Neutrophil (primary cell): ENCODE measurements around the gene NSUN7.
A peak's percentile ranks its signal among the peaks of the same experiment; 100 is the strongest.
"Not testable (repeated sequence)": the region's sequence is repeated elsewhere in the genome, so short reads cannot be mapped to it uniquely, and the experiment has no call there.

Source experiments
- H3K27ac ChIP-seq: fragments of 200-600 bp; sonication (generic); 2 replicates; pipeline ENCODE4 v1.5.1; 2016; ENCODE audit warnings: mild to moderate bottlenecking, moderate library complexity
- H3K27me3 ChIP-seq: fragments of 200-600 bp; sonication (generic); 2 replicates; pipeline ENCODE4 v1.6.0; 2016; ENCODE audit warnings: mild to moderate bottlenecking
- H3K36me3 ChIP-seq: fragments of 200-600 bp; sonication (generic); 2 replicates; pipeline ENCODE4 v1.5.1; 2017
- H3K4me1 ChIP-seq, 2 experiments: fragments of 200-600 bp in 1 of 2; sonication (generic) in 1 of 2; 1 replicate in 1 of 2; 2 replicates in 1 of 2; pipeline versions ENCODE4 v1.5.1 to v1.6.1; 2013 to 2016; ENCODE audit warnings: low read depth in 1 of 2, low read length in 1 of 2, mild to moderate bottlenecking in 1 of 2, moderate library complexity in 1 of 2; ENCODE audit not compliant: control insufficient read depth in 1 of 2, insufficient read depth in 1 of 2
- H3K4me3 ChIP-seq, 2 experiments: fragments of 200-600 bp in 1 of 2; sonication (generic) in 1 of 2; 1 replicate in 1 of 2; 2 replicates in 1 of 2; pipeline ENCODE4 v1.5.1; 2013 to 2016; ENCODE audit warnings: low read depth in 1 of 2, low read length in 1 of 2, mild to moderate bottlenecking in 1 of 2, moderate library complexity in 1 of 2
- H3K9me3 ChIP-seq: fragments of 200-600 bp; sonication (generic); 2 replicates; pipeline ENCODE4 v1.5.1; 2016
- TF ChIP-seq, protein P1 (sequence below): fragments of 200-600 bp; sonication (generic); IDR thresholded peaks from 2 replicates; pipeline ENCODE4 v1.5.1; 2016; ENCODE audit warnings: antibody characterized with exemption

NSUN7 gene

DNA sequence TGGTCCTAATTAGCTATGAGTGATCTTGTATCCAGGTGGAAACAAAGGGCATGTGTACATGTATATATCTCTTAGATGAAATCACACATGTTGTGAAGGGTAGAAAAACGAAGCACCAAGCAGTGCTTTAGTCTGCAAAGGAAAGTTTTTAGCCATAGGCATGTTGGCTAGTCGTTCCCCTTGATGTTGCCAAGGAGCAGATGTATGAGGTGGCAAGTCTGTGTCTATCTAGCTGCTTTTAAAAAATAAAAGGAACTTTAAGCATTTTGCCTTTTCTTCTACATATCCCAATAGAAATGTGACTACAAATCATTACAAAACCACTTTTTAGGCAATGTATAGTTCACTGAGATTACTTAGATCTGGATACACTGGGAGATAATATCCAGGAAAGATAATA lies 63.1 kb downstream of the NSUN7 start:
- H3K9me3 ChIP-seq, result no peaks in the 10 kb centered on the region
- H3K36me3 ChIP-seq, result no peaks in the 10 kb centered on the region
- TF ChIP-seq, protein P1, sequence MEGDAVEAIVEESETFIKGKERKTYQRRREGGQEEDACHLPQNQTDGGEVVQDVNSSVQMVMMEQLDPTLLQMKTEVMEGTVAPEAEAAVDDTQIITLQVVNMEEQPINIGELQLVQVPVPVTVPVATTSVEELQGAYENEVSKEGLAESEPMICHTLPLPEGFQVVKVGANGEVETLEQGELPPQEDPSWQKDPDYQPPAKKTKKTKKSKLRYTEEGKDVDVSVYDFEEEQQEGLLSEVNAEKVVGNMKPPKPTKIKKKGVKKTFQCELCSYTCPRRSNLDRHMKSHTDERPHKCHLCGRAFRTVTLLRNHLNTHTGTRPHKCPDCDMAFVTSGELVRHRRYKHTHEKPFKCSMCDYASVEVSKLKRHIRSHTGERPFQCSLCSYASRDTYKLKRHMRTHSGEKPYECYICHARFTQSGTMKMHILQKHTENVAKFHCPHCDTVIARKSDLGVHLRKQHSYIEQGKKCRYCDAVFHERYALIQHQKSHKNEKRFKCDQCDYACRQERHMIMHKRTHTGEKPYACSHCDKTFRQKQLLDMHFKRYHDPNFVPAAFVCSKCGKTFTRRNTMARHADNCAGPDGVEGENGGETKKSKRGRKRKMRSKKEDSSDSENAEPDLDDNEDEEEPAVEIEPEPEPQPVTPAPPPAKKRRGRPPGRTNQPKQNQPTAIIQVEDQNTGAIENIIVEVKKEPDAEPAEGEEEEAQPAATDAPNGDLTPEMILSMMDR, result no peak
- H3K4me3 ChIP-seq, result no peak overlapping the region
- H3K4me1 ChIP-seq, result peaks cover 58 to 63% of the 10 kb centered on the region in 2 experiments
- H3K27me3 ChIP-seq, result no peaks in the 10 kb centered on the region
- H3K27ac ChIP-seq, result peak overlapping the region; percentile 87

DNA sequence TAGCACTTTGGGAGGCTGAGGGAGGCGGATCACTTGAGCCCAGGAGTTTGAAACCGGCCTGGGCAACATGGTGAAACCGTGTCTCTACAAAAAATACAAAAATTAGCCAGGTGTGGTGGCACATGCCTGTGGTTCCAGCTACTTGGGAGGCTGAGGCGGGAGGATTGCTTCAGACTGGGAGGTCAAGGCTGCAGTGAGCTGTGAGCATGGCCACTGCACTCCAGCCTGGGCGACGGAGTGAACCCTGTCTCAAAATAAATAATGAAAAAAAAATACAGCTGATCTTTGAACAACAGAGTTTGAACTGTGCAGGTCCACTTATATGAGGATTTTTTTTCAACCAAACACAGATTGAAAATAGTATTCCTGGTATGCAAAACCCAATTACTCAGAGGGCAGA lies 67.4 kb downstream of the NSUN7 start:
- not testable (repeated sequence) for H3K36me3 ChIP-seq, H3K27me3 ChIP-seq, H3K27ac ChIP-seq, H3K9me3 ChIP-seq, H3K4me3 ChIP-seq
- peaks cover 15 to 21% of the 10 kb centered on the region in 2 experiments for H3K4me1 ChIP-seq

DNA sequence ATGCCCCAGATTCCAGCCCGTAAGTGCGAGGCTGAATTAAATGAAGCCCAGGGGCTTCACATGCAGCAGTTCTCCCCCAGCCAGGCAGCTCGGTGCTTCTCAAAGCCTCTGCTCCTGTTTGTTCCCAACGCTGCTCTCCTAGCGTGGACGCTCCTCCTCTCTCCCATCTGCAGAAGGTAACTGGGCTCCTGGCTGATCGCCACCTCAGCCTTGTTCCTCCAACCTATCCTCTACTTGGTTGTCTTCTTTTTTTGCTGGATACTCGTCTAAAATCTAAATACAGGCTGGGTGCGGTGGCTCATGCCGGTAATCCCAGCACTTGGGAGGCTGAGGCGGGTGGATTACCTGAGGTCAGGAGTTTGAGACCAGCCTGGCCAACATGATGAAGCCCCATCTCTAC lies 70.3 kb downstream of the NSUN7 start:
- no peaks in the 10 kb centered on the region for H3K36me3 ChIP-seq
- TF ChIP-seq, protein P1, result no peak
- H3K27me3 ChIP-seq, result no peaks in the 10 kb centered on the region
- no peak overlapping the region for H3K27ac ChIP-seq
- H3K9me3 ChIP-seq, result no peaks in the 10 kb centered on the region
- H3K4me1 ChIP-seq, result peaks cover 0 to 4% of the 10 kb centered on the region in 2 experiments
- no peak overlapping the region for H3K4me3 ChIP-seq

DNA sequence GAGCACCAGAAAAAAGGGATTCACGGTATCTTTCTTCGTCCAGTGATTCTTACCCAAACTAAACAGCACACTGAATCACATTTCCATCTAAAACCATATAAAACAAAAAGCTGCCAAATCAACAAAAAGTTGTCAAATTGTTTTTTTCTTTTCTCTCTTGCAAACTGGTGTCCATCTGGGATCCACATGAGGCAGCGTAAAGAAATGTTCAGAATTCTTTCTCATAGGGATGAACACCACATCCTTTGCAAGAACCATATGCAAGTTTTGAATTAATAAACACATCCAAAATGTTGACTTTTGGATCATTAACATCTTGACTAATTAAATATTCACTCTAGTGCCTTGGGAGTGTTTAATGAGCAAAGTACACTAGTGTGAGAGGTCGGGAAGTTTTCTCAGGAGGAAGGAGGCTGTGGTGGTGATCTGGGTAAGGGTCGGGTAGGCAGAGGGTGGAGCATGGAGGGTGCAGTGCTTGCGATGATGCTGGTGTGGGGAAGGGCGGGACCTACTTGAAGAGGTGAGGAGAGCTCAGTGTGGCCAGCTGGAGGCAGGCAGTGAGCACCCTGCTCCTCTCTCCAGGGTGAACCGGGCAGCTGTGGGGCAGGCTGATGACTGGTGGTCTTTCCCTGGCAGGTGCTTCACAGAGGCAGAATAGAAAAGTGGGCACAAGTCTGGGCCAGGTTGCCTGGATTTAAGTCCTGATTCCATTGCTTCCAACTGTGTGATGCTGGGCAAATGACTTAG lies 72.8 kb downstream of the NSUN7 start:
- TF ChIP-seq, protein P1, result no peak
- Histone ChIP-seq H3K27ac (no peak overlapping the region), H3K4me3 (no peak overlapping the region), H3K9me3 (no peaks in the 10 kb centered on the region), H3K27me3 (no peaks in the 10 kb centered on the region), H3K36me3 (no peaks in the 10 kb centered on the region), H3K4me1 (no peaks in the 10 kb centered on the region)

DNA sequence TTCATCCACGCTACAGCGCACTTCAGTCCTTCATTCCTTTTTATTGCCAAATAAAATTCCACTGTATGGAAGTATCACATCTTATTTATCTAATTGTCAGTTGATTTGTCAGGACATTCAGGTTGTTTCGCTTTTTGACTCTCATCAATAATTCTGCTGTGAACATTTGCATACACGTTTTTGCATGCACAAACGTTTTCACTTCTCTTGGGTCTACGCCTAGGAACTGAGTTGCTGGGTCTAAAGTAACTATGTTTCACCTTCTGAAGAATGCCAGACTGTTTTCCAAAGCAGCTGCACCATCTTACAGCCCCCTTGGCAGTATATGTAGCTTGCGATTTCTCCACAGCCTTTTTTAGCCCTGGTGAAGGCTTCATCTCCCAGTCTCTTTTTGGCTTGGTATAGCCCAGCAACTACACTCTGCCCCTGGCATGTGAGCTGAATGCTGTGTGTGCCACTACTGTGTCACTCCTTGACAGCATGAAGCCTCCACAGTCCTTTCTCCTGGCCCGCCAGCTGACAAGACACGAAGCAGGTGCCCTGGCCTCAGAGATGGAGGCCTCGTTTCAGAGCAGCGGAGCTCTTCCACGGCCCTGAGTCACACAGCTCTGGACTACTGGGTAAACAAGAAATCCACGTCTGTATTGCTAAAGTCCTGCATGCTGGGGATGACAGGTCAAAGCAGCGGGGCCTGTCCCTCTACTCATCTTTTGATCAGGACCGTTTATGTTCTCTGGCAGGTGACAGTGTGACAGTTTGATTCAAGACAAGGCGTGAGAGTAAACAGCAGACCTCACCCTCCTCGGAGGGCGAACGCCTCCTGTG lies 75.5 kb downstream of the NSUN7 start:
- Histone ChIP-seq H3K36me3 (no peaks in the 10 kb centered on the region), H3K27ac (no peak overlapping the region), H3K4me1 (peaks cover 9 to 11% of the 10 kb centered on the region in 2 experiments), H3K4me3 (no peak overlapping the region), H3K27me3 (no peaks in the 10 kb centered on the region), H3K9me3 (no peaks in the 10 kb centered on the region)
- TF ChIP-seq, protein P1, result no peak

DNA sequence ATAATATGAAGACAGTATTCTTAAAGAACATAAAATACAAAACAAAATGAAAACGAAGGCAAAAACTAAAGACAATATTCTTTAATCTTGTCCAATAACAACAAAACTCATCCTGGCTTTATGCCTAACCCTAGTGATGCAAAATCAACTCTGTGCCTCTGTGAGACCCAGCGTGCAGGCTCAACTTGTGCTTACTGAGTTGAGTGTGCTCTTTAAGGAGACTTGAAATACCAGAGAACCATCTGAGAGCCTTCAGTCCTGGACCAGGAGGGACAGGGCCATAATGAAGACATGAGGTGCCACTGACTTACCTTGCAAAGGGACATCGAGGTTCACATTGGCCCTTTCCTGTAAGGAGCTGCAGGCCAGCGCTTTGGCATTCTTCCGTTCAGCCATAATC lies 77.1 kb downstream of the NSUN7 start:
- TF ChIP-seq, protein P1, result no peak
- Histone ChIP-seq H3K27ac (no peak overlapping the region), H3K36me3 (no peaks in the 10 kb centered on the region)

More for the DNA sequence above, 77.1 kb downstream of the NSUN7 start:
- H3K4me3 ChIP-seq, result no peak overlapping the region
- H3K27me3 ChIP-seq, result no peaks in the 10 kb centered on the region
- H3K9me3 ChIP-seq, result no peaks in the 10 kb centered on the region
- H3K4me1 ChIP-seq, result peaks cover 10 to 11% of the 10 kb centered on the region in 2 experiments
